AG04450 (cell line): ENCODE measurements around the gene LPAR3. TPM values are rescaled to one million over a fixed set of nuclear protein-coding genes. Genes with fewer than 3 reads are reported as not detected.
A peak's percentile ranks its signal among the peaks of the same experiment; 100 is the strongest.

Experiments
- CTCF ChIA-PET: fragments of 300-600, 350-600 bp; formaldehyde crosslinking; extraction: SDS; loops from one replicate; lab custom pipeline; 2022; ENCODE audit warnings: antibody characterized with exemption, inconsistent platforms; lab: Charles Lee
- POLR2A ChIA-PET: fragments of 350-600 bp; formaldehyde crosslinking; extraction: SDS; loops from one replicate; lab custom pipeline; 2021; ENCODE audit warnings: antibody characterized with exemption, inconsistent platforms; lab: Yijun Ruan, JAX
- DNase-seq: peaks from one replicate; pipeline ENCODE4 v3.0.0-alpha.2; 2011; ENCODE audit warnings: low read depth, low spot score
- H3K27ac ChIP-seq: one replicate; pipeline ENCODE4 v1.5.1; 2012; ENCODE audit warnings: low read depth, low read length, control low read depth
- H3K27me3 ChIP-seq: one replicate; pipeline ENCODE4 v1.6.0; 2012; ENCODE audit warnings: low read length; ENCODE audit not compliant: control insufficient read depth, insufficient read depth
- H3K4me3 ChIP-seq: 2 replicates; pipeline ENCODE4 v1.5.1; 2011; ENCODE audit warnings: mild to moderate bottlenecking, low read depth, low read length, control low read depth
- H3K9me3 ChIP-seq: 2 replicates; pipeline ENCODE4 v1.5.1; 2012; ENCODE audit warnings: low read length; ENCODE audit not compliant: control insufficient read depth, insufficient read depth
- CTCF ChIP-seq: IDR thresholded peaks from 2 replicates; pipeline ENCODE4 v1.5.1; 2011; ENCODE audit warnings: low read depth, low read length, control low read depth, inconsistent platforms
- polyA plus RNA-seq: library from polyadenylated mRNA; depleted of rRNA; stranded (reverse); fragments of >200 nt; gene quantifications from 2 replicates; pipeline ENCODE4 v1.2.3, GENCODE V29; 2011

The LPAR3 gene
- polyA plus RNA-seq, 1 experiment, result 3.5 TPM

- ChIA-PET POLR2A (no interaction called here), CTCF (interaction anchor here (0.5 to 2.3 kb wide), 13 partner anchors 9 to 568 kb away, joined by 3 to 17 read pairs (median 4); no protein-coding TSS in a partner anchor)
- TF ChIP-seq CTCF, result peak; percentile 56
- peaks cover 2% of the 10 kb centered on the region for H3K27me3 ChIP-seq
- DNase-seq, result no peak
- no peak overlapping the region for H3K4me3 ChIP-seq
- H3K27ac ChIP-seq, result no peak overlapping the region
- peaks cover 3% of the 10 kb centered on the region; the same call in 1 of the 2 replicates for H3K9me3 ChIP-seq
Measured at GRCh38 chr1:84781946-84782771, 110.8 kb downstream of the LPAR3 start.

- no peak overlapping the region for H3K27ac ChIP-seq
- POLR2A ChIA-PET, result no interaction called here
- TF ChIP-seq CTCF, result no peak
- CTCF ChIA-PET, result interaction anchor here (1.1 kb wide), 1 partner anchor 26 kb away, joined by 3 read pairs; no protein-coding TSS in a partner anchor
- H3K27me3 ChIP-seq, result peaks cover 2% of the 10 kb centered on the region
- H3K4me3 ChIP-seq, result no peak overlapping the region
- peaks cover 3% of the 10 kb centered on the region; the same call in 1 of the 2 replicates for H3K9me3 ChIP-seq
- no peak for DNase-seq
Measured at GRCh38 chr1:84780000-84780716, 112.8 kb downstream of the LPAR3 start.

GRCh38 chr1:84776639-84777038 lies 116.4 kb downstream of the LPAR3 start:
- no peak overlapping the region for H3K27ac ChIP-seq
- DNase-seq, result no peak
- peaks cover 2% of the 10 kb centered on the region for H3K27me3 ChIP-seq
- H3K9me3 ChIP-seq, result no peaks in the 10 kb centered on the region
- ChIA-PET POLR2A (no interaction called here), CTCF (interaction anchor here (0.8 to 3.6 kb wide), 8 partner anchors 8 to 635 kb away, joined by 3 to 23 read pairs (median 5); no protein-coding TSS in a partner anchor)
- H3K4me3 ChIP-seq, result no peak overlapping the region
- no peak for TF ChIP-seq CTCF

GRCh38 chr1:84775535-84775920 lies 117.5 kb downstream of the LPAR3 start:
- DNase-seq, result no peak
- no peak for TF ChIP-seq CTCF
- ChIA-PET CTCF (interaction anchor here (1.0 to 3.6 kb wide), 8 partner anchors 9 to 634 kb away, joined by 3 to 23 read pairs (median 5); no protein-coding TSS in a partner anchor), POLR2A (no interaction called here)
- no peak overlapping the region for H3K4me3 ChIP-seq
- peaks cover 2% of the 10 kb centered on the region for H3K27me3 ChIP-seq
- no peaks in the 10 kb centered on the region for H3K9me3 ChIP-seq
- H3K27ac ChIP-seq, result no peak overlapping the region
